AG09309 (cell line): ENCODE data around the gene ATP2C1.
A peak's percentile ranks its signal among the peaks of the same experiment; 100 is the strongest.

Experiments
- DNase-seq: peaks from one replicate; pipeline ENCODE4 v3.0.0-alpha.2; 2010; ENCODE audit warnings: low read depth
- H3K4me3 ChIP-seq: 2 replicates; pipeline ENCODE4 v1.5.1; 2011; ENCODE audit warnings: mild to moderate bottlenecking, low read depth, low read length, moderate library complexity; ENCODE audit not compliant: control insufficient read depth
- CTCF ChIP-seq: IDR thresholded peaks from 2 replicates; pipeline ENCODE4 v1.5.1; 2011; ENCODE audit warnings: mild to moderate bottlenecking, low read depth, low read length, inconsistent platforms; ENCODE audit not compliant: insufficient read depth, control insufficient read depth; ENCODE audit errors: missing control alignments

ATP2C1 gene

GRCh38 chr3:131007256-131007655, 113.4 kb downstream of the ATP2C1 start:
- no peak for DNase-seq
- TF ChIP-seq CTCF, result no peak
- H3K4me3 ChIP-seq, result no peak overlapping the region

GRCh38 chr3:131007782-131008181, 113.9 kb downstream of the ATP2C1 start:
- H3K4me3 ChIP-seq, result no peak overlapping the region
- no peak for TF ChIP-seq CTCF
- no peak for DNase-seq

- H3K4me3 ChIP-seq, result no peak overlapping the region
- TF ChIP-seq CTCF, result no peak
- no peak for DNase-seq
Measured at GRCh38 chr3:131008326-131008725, 114.4 kb downstream of the ATP2C1 start.

DNA sequence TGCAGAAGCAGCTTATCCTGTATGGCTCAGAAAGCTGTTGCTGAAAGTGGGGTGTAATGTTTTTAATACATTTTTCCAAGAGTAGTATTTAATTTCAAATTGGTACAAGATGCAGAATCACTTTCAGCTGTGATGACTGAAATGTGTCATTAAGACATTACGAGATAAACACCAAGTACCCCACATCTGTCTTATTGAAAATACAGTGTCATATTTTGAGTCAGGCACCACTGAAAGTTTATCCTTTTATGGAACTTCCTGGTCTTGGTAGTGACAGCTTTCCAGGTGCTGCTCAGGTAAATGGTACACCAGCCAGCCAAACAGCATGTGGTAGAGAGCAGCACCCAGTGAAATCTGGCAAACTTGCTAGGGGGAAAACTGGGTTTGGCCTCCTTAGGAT, 115.8 kb downstream of the ATP2C1 start:
- DNase-seq, result no peak
- no peak for TF ChIP-seq CTCF
- H3K4me3 ChIP-seq, result no peak overlapping the region

- no peak for TF ChIP-seq CTCF
- H3K4me3 ChIP-seq, result no peak overlapping the region
- DNase-seq, result no peak
Measured at GRCh38 chr3:131018970-131019369, 125.1 kb downstream of the ATP2C1 start.

DNA sequence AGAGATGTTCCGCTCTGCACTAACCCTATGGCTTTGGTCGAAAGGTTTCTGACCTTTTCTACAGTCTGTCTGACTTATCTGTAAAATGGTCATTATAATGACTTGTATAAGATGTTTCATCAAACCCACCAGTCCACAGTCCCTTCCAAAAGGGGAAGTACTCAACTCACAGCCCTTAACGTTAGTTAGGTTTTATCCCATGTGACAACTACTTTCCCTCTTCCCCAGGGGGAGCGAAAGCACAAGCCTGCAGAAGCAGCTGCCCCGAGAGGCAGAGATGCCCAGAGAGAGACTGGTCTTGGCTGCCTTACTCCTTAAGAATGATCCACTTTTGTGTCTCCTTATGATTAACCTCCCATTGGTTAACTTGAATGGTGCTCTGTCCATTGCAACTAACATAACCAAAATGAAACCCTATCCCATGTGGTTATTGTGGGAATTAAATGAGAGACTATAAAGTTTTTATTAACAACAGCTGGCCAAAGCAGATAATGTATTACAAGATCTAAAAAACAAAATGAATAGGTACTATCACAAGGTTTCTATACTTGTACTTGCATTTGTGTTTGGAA, 126.3 kb downstream of the ATP2C1 start:
- no peak overlapping the region for H3K4me3 ChIP-seq
- no peak for DNase-seq
- TF ChIP-seq CTCF, result no peak

- no peak for TF ChIP-seq CTCF
- peak overlapping the region; percentile 94 for H3K4me3 ChIP-seq
- DNase-seq, result no peak
Measured at GRCh38 chr3:131025539-131025938, 131.7 kb downstream of the ATP2C1 start.
